Measurements from ENCODE around the gene ANXA10.

DNA sequence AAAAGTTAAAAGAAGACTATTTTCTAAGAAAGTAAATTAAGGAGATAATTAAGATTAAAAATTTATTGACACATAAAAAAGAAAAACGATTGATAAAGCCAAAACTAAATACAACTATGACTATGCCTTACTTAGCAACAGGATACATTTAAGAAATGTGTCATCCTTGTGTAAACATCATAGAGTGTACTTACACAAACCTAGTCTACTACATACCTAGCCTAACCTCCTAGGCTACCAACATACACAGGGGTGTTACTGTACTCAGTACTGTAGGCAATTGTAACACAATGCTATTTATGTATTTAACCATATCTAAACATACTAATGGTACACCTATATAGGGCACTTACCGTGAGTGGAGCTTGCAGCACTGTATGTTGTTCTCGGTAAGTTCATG lies 108.3 kb downstream of the ANXA10 start:
- TF ChIP-seq CTCF (IDR thresholded peaks at IDR 0.05; ENCODE audit: poor library complexity): no peak
- no peak for TF ChIP-seq EZH2phosphoT487 (IDR thresholded peaks at IDR 0.05; ENCODE audit: low read depth, severe bottlenecking, unreplicated experiment)
